PFSK-1 (cell line): Measurements from ENCODE around the gene DCD.

ENCODE experiments used
- FOXP2 ChIP-seq: optimal IDR thresholded peaks from 2 replicates; pipeline ENCODE3; 2011; ENCODE audit warnings: borderline replicate concordance, control low read depth, inconsistent platforms; ENCODE audit not compliant: insufficient read depth; ENCODE audit errors: extremely low read length, extremely low read depth
- POLR2AphosphoS5 ChIP-seq: IDR thresholded peaks from 2 replicates; pipeline ENCODE4 v1.6.1; 2012; ENCODE audit warnings: low read depth, mild to moderate bottlenecking, control low read depth, low read length, moderate library complexity
- TAF1 ChIP-seq: IDR thresholded peaks from 2 replicates; pipeline ENCODE4 v1.6.1; 2012; ENCODE audit warnings: low read length, control low read depth, borderline replicate concordance; ENCODE audit not compliant: insufficient read depth

GRCh38 chr12:54650409-54650808 is 2.2 kb upstream of the DCD start:
- TF ChIP-seq FOXP2 (no peak), POLR2AphosphoS5 (no peak), TAF1 (no peak)
